Vagina (tissue), 2 donors: Measurements from ENCODE around the gene PHLDB1.

Experiments used
- CTCF ChIP-seq, 3 experiments: fragments of 450-650 bp in 2 of 3; fragments of 200-600 bp in 1 of 3; sonication (generic) in 1 of 3; IDR thresholded peaks; one replicate each; pipeline ENCODE4 v1.5.1; 2017 to 2019; ENCODE audit warnings: antibody characterized with exemption in 3 of 3, mild to moderate bottlenecking in 2 of 3, moderate library complexity in 2 of 3
- POLR2AphosphoS5 ChIP-seq, 2 donors: sonication (generic); formaldehyde crosslinking; IDR thresholded peaks; one replicate each; pipeline ENCODE4 v1.9.0; 2017; ENCODE audit warnings: antibody characterized with exemption in 2 of 2, mild to moderate bottlenecking in 2 of 2, low read depth in 1 of 2; ENCODE audit not compliant: insufficient read depth in 1 of 2

- TF ChIP-seq CTCF (IDR thresholded peaks at IDR 0.05): no peak
- peak; percentile 80 to 92 for TF ChIP-seq POLR2AphosphoS5 (IDR thresholded peaks at IDR 0.05; ENCODE audit: insufficient read depth in 1 of 2, low read depth in 1 of 2)
Observed at GRCh38 chr11:118605116-118605867, 2.1 kb upstream of the PHLDB1 start.
